HepG2 (cell line): Measurements from ENCODE around the gene CBX7. TPM values are rescaled to one million over a fixed set of nuclear protein-coding genes. Genes with fewer than 3 reads are reported as not detected.

Experiments
- ATAC-seq: fragments of 200-7000 bp; cut with Tn5 transposase; 3 replicates; pipeline ENCODE4 v1.9.1; 2020; ENCODE audit warnings: mild to moderate bottlenecking, moderate library complexity
- BruUV-seq: library from RNA; stranded (reverse); fragments of 400-500 nt; replicated peaks from 2 replicates; lab custom pipeline; 2021; lab: Mats Ljungman, UMichigan
- CTCF ChIA-PET: fragments of 300-600 bp; formaldehyde crosslinking; extraction: SDS; loops from one replicate; lab custom pipeline; 2021; ENCODE audit warnings: low total read pairs, inconsistent platforms, low intra/inter-chr PET ratio; lab: Yijun Ruan, JAX
- POLR2A ChIA-PET: fragments of 350-600 bp; sonication (Branson Sonifier 250); formaldehyde crosslinking; loops from one replicate; lab custom pipeline; 2020; ENCODE audit warnings: antibody characterized with exemption, inconsistent platforms; lab: Yijun Ruan, JAX
- DNase-seq: peaks from one replicate; pipeline ENCODE4 v3.0.0-alpha.2; 2015; ENCODE audit warnings: low spot score
- FAIRE-seq: peaks from 3 replicates; lab custom pipeline; 2011; peaks lifted over from hg19 to GRCh38; lab: Jason Lieb, UNC
- H2AFZ ChIP-seq: one replicate; pipeline ENCODE4 v1.6.1; 2011; ENCODE audit warnings: low read length, inconsistent platforms
- H3K27ac ChIP-seq: fragments of 300-600 bp; 3 replicates; pipeline ENCODE4 v1.8.0; 2011; ENCODE audit warnings: mixed run types, mild to moderate bottlenecking, mixed read lengths, low read length, inconsistent platforms; ENCODE audit not compliant: insufficient read depth; ENCODE audit errors: extremely low read length
- H3K27me3 ChIP-seq, 2 experiments: fragments of 200-600 bp in 1 of 2; 2 replicates in 1 of 2; 3 replicates in 1 of 2; pipeline versions ENCODE4 v1.6.0 to v1.8.0; 2011; ENCODE audit warnings: low read length in 2 of 2, mild to moderate bottlenecking in 2 of 2, moderate library complexity in 2 of 2, inconsistent platforms in 1 of 2; ENCODE audit not compliant: insufficient read depth in 2 of 2, control insufficient read depth in 1 of 2
- H3K36me3 ChIP-seq, 2 experiments: fragments of 200-600 bp in 1 of 2; replicated peaks in 1 of 2; 2 replicates in 1 of 2; 3 replicates in 1 of 2; pipeline versions ENCODE4 v1.5.1 to v1.8.0; 2011; ENCODE audit warnings: low read length in 2 of 2, inconsistent platforms in 1 of 2; ENCODE audit not compliant: insufficient read depth in 2 of 2, control insufficient read depth in 1 of 2
- H3K4me1 ChIP-seq: 2 replicates; pipeline ENCODE4 v1.5.1; 2012; ENCODE audit warnings: low read length, inconsistent platforms; ENCODE audit not compliant: insufficient read depth
- H3K4me2 ChIP-seq: 2 replicates; pipeline ENCODE4 v1.6.0; 2011; ENCODE audit warnings: low read depth, low read length, inconsistent platforms
- H3K4me3 ChIP-seq, 3 experiments: fragments of 200-600 bp in 1 of 3; sonication (generic), shearing (Covaris generic) in 1 of 3; replicated peaks in 1 of 3; 2 replicates each; pipeline ENCODE4 v1.5.1; 2011 to 2016; ENCODE audit warnings: low read length in 3 of 3, inconsistent platforms in 2 of 3, low read depth in 2 of 3, mild to moderate bottlenecking in 2 of 3, control low read depth in 1 of 3, mixed read lengths in 1 of 3; ENCODE audit not compliant: insufficient read depth in 1 of 3
- H3K79me2 ChIP-seq: one replicate; pipeline ENCODE4 v1.6.1; 2011; ENCODE audit warnings: low read length, inconsistent platforms; ENCODE audit not compliant: insufficient read depth
- H3K9ac ChIP-seq: 2 replicates; pipeline ENCODE4 v1.6.0; 2011; ENCODE audit warnings: mild to moderate bottlenecking, low read depth, low read length, inconsistent platforms; ENCODE audit not compliant: insufficient read depth
- H3K9me3 ChIP-seq: 2 replicates; pipeline ENCODE4 v1.5.1; 2012; ENCODE audit warnings: mild to moderate bottlenecking, low read length
- H4K20me1 ChIP-seq: 2 replicates; pipeline ENCODE4 v1.6.0; 2011; ENCODE audit warnings: inconsistent platforms, mild to moderate bottlenecking, low read length, moderate library complexity; ENCODE audit not compliant: insufficient read depth
- CHCHD3 ChIP-seq: sonication (generic); formaldehyde crosslinking; IDR thresholded peaks from 2 replicates; pipeline ENCODE4 v1.8.0; 2022; ENCODE audit warnings: mild to moderate bottlenecking, missing genetic modification reagents, moderate library complexity
- CHD4 ChIP-seq: fragments of 200-600 bp; sonication (generic); IDR thresholded peaks from 2 replicates; pipeline ENCODE4 v1.7.0; 2017; ENCODE audit warnings: mild to moderate bottlenecking, low read length, borderline replicate concordance
- KLF13 ChIP-seq: sonication (generic); formaldehyde crosslinking; IDR thresholded peaks from 2 replicates; pipeline ENCODE4 v1.4.0; 2020; ENCODE audit warnings: mild to moderate bottlenecking, missing genetic modification reagents
- MYC ChIP-seq: sonication (generic); formaldehyde crosslinking; IDR thresholded peaks from 2 replicates; pipeline ENCODE4 v1.9.0; 2021; ENCODE audit warnings: missing genetic modification reagents, borderline replicate concordance
- RCOR2 ChIP-seq: IDR thresholded peaks from 2 replicates; pipeline ENCODE4 v1.6.1; 2016; ENCODE audit warnings: missing biosample characterization, missing genetic modification reagents
- TCF7L2 ChIP-seq: IDR thresholded peaks from 2 replicates; pipeline ENCODE4 v1.6.1; 2011; ENCODE audit warnings: mild to moderate bottlenecking, low read depth, low read length, moderate library complexity
- XBP1 ChIP-seq: sonication (generic); formaldehyde crosslinking; IDR thresholded peaks from 2 replicates; pipeline ENCODE4 v1.5.0; 2020; ENCODE audit warnings: missing genetic modification reagents
- ZBTB38 ChIP-seq: sonication (generic); formaldehyde crosslinking; IDR thresholded peaks from 2 replicates; pipeline ENCODE4 v1.5.1; 2020; ENCODE audit warnings: mild to moderate bottlenecking, missing genetic modification reagents
- ZFP36L1 ChIP-seq: sonication (generic); formaldehyde crosslinking; IDR thresholded peaks from 2 replicates; pipeline ENCODE4 v1.8.0; 2022; ENCODE audit warnings: mild to moderate bottlenecking, missing genetic modification reagents, moderate library complexity
- ZFP37 ChIP-seq: sonication (generic); formaldehyde crosslinking; IDR thresholded peaks from 2 replicates; pipeline ENCODE4 v1.4.0; 2020; ENCODE audit warnings: missing genetic modification reagents, borderline replicate concordance
- ZNF292 ChIP-seq: sonication (generic); formaldehyde crosslinking; IDR thresholded peaks from 2 replicates; pipeline ENCODE4 v1.8.1; 2022; ENCODE audit warnings: mild to moderate bottlenecking, low read depth, missing genetic modification reagents, borderline replicate concordance
- ZNF605 ChIP-seq: sonication (generic); formaldehyde crosslinking; IDR thresholded peaks from 2 replicates; pipeline ENCODE4 v1.8.0; 2022; ENCODE audit warnings: mild to moderate bottlenecking, missing genetic modification reagents
- WGBS: methylation state at CpG from one replicate; pipeline ENCODE4 v1.1.6; 2017; ENCODE audit warnings: low lambda C conversion rate; 5-methylcytosine and 5-hydroxymethylcytosine counted together
- in situ Hi-C: cut with HindIII; loops from 2 replicates; pipeline ENCODE4 v1.10.0; 2017; ENCODE audit warnings: low pct_unique_long_range_greater_than_20kb; ENCODE audit not compliant: extremely low pct_ligation_motif_present
- intact Hi-C: fragments of 100-400 bp; cut with micrococcal nuclease; formaldehyde crosslinking; loops from one replicate; pipeline ENCODE4 v1.10.0; 2022; ENCODE audit not compliant: unreplicated experiment
- polyA plus RNA-seq, 8 experiments: library from polyadenylated mRNA; depleted of rRNA in 3 of 8; stranded (reverse) in 7 of 8; unstranded in 1 of 8; fragments of >200 nt; fragmentation: Illumina TruSeq in 4 of 8; extraction: Trizol in 4 of 8; gene quantifications; 2 replicates each; pipeline versions ENCODE4 v1.2.1 to v1.2.3, GENCODE V29; 2011 to 2016; ENCODE audit warnings: low read depth in 4 of 8, missing spikeins in 1 of 8, mixed read lengths in 1 of 8; ENCODE audit not compliant: insufficient read depth in 1 of 8
- total RNA-seq, 5 experiments: library from RNA; depleted of rRNA; stranded (reverse); fragments of >200 nt; fragmentation: Illumina TruSeq; extraction: Trizol; gene quantifications; 2 replicates each; pipeline ENCODE4 v1.2.3, GENCODE V29; 2016; ENCODE audit warnings: low read depth in 1 of 5
- TF ChIP-seq, protein P1 (sequence below): sonication (generic); formaldehyde crosslinking; IDR thresholded peaks from 2 replicates; pipeline ENCODE4 v1.4.0; 2020; ENCODE audit warnings: missing genetic modification reagents, borderline replicate concordance
- TF ChIP-seq, protein P2 (sequence below): sonication (generic); formaldehyde crosslinking; IDR thresholded peaks from 2 replicates; pipeline ENCODE4 v1.9.0; 2021; ENCODE audit warnings: missing genetic modification reagents, borderline replicate concordance

Gene CBX7
- total and polyA plus RNA-seq, 2 of the 13 experiments (the other 11 are each of a cell fraction or from before 2014, with no cell fraction given): 0.35 to 4.9 TPM

DNA sequence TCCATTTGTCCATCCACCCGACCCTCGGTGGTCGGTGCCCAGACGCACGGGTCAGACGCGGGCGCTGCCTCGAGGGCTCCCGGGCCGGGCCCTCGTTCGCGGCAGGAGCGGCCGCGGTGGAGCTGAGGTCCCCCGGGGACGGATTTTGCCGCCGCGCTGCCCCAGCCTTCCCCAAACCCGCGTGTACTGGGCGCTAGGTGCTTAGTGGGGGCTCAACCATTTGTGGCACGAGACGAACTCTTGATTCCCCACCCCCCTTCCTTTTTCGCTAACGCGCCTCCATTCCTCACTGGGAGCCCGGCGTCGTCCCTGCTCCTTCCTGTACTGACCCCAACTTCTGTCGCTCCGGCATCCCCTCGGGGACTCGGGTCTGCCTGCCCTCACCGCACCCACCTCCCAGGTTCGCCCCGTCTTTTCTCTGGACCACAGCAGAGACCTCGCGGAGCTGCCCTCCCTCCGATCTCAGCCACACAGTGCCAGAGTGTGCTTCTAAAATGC is 789 bp upstream of the CBX7 start:
- no peaks in the 10 kb centered on the region for H3K9me3 ChIP-seq
- 29% methylated on average over 38 of the region's 43 CpGs for WGBS
- no peak overlapping the region for H3K27ac ChIP-seq
- H3K9ac ChIP-seq: 0 out of 2 replicates have a peak overlapping the region, but pooled peaks have one; percentile 52
- in situ Hi-C loops (no loop called here), intact Hi-C loops (no loop called here)
- no peaks in the 10 kb centered on the region for H4K20me1 ChIP-seq
- CTCF ChIA-PET: no interaction called here
- no peak for ATAC-seq
- no peak for DNase-seq
- H3K79me2 ChIP-seq: no peaks in the 10 kb centered on the region
- POLR2A ChIA-PET: interaction anchor here (2.2 to 2.6 kb wide), 2 partner anchors 18 to 166 kb away, joined by 4 to 38 read pairs; partner anchors contain the start of gene RPL3
- H3K4me2 ChIP-seq: peak overlapping the region; percentile 90
- H3K4me3 ChIP-seq: peak overlapping the region; percentile 57 to 79 (median 57)
- no peak overlapping the region for H2AFZ ChIP-seq
- no peaks in the 10 kb centered on the region for H3K36me3 ChIP-seq
- peaks cover 38% of the 10 kb centered on the region for H3K4me1 ChIP-seq
- BruUV-seq: no TSS peak
- peaks cover 2 to 39% of the 10 kb centered on the region in 2 experiments; a peak in 4 of 5 replicates for H3K27me3 ChIP-seq
- FAIRE-seq: no peak
- TF ChIP-seq MYC (0 out of 2 replicates have a peak, but pooled peaks have one; percentile 2), XBP1 (CRISPR knock-in tag) (no peak), KLF13 (CRISPR knock-in tag) (no peak), CHCHD3 (CRISPR knock-in tag) (0 out of 2 replicates have a peak, but pooled peaks have one; percentile 30), ZFP37 (no peak), TCF7L2 (no peak), ZFP36L1 (no peak), RCOR2 (CRISPR knock-in tag) (no peak), ZBTB38 (CRISPR knock-in tag) (peak; percentile 64; the same call in 1 of the 2 replicates), ZNF605 (0 out of 2 replicates have a peak, but pooled peaks have one; percentile 50), ZNF292 (CRISPR knock-in tag) (no peak), CHD4 (no peak)
- TF ChIP-seq, protein P1, sequence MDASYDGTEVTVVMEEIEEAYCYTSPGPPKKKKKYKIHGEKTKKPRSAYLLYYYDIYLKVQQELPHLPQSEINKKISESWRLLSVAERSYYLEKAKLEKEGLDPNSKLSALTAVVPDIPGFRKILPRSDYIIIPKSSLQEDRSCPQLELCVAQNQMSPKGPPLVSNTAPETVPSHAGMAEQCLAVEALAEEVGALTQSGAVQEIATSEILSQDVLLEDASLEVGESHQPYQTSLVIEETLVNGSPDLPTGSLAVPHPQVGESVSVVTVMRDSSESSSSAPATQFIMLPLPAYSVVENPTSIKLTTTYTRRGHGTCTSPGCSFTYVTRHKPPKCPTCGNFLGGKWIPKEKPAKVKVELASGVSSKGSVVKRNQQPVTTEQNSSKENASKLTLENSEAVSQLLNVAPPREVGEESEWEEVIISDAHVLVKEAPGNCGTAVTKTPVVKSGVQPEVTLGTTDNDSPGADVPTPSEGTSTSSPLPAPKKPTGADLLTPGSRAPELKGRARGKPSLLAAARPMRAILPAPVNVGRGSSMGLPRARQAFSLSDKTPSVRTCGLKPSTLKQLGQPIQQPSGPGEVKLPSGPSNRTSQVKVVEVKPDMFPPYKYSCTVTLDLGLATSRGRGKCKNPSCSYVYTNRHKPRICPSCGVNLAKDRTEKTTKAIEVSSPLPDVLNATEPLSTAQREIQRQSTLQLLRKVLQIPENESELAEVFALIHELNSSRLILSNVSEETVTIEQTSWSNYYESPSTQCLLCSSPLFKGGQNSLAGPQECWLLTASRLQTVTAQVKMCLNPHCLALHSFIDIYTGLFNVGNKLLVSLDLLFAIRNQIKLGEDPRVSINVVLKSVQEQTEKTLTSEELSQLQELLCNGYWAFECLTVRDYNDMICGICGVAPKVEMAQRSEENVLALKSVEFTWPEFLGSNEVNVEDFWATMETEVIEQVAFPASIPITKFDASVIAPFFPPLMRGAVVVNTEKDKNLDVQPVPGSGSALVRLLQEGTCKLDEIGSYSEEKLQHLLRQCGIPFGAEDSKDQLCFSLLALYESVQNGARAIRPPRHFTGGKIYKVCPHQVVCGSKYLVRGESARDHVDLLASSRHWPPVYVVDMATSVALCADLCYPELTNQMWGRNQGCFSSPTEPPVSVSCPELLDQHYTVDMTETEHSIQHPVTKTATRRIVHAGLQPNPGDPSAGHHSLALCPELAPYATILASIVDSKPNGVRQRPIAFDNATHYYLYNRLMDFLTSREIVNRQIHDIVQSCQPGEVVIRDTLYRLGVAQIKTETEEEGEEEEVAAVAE (CRISPR knock-in tag): no peak
- TF ChIP-seq, protein P2, sequence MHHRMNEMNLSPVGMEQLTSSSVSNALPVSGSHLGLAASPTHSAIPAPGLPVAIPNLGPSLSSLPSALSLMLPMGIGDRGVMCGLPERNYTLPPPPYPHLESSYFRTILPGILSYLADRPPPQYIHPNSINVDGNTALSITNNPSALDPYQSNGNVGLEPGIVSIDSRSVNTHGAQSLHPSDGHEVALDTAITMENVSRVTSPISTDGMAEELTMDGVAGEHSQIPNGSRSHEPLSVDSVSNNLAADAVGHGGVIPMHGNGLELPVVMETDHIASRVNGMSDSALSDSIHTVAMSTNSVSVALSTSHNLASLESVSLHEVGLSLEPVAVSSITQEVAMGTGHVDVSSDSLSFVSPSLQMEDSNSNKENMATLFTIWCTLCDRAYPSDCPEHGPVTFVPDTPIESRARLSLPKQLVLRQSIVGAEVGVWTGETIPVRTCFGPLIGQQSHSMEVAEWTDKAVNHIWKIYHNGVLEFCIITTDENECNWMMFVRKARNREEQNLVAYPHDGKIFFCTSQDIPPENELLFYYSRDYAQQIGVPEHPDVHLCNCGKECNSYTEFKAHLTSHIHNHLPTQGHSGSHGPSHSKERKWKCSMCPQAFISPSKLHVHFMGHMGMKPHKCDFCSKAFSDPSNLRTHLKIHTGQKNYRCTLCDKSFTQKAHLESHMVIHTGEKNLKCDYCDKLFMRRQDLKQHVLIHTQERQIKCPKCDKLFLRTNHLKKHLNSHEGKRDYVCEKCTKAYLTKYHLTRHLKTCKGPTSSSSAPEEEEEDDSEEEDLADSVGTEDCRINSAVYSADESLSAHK (CRISPR knock-in tag): no peak
